Activated CD8-positive, alpha-beta T cell treated with anti-CD3 and anti-CD28 coated beads for 36 hours (primary cell): ENCODE measurements around the gene KIF4B. TPM values are rescaled to one million over a fixed set of nuclear protein-coding genes. Genes with fewer than 3 reads are reported as not detected.
A peak's percentile ranks its signal among the peaks of the same experiment; 100 is the strongest.

Source experiments
- ATAC-seq: fragments of 200-7000 bp; cut with Tn5 transposase; one replicate; pipeline ENCODE4 v1.10.0; 2021; ENCODE audit warnings: mild to moderate bottlenecking, moderate library complexity
- CTCF ChIA-PET: fragments of 350-600 bp; sonication (Branson Sonifier 250); formaldehyde crosslinking; loops from one replicate; lab custom pipeline; 2021; ENCODE audit warnings: antibody characterized with exemption; lab: Charles Lee
- POLR2A ChIA-PET: fragments of 350-600 bp; sonication (Branson Sonifier 250); formaldehyde crosslinking; loops from one replicate; lab custom pipeline; 2021; ENCODE audit warnings: antibody characterized with exemption; lab: Charles Lee
- DNase-seq: peaks from one replicate; pipeline ENCODE4 v3.0.0-alpha.2; 2020
- H3K27ac Mint-ChIP-seq: one replicate; pipeline ENCODE4 v1.8.0; 2021; ENCODE audit warnings: mild to moderate bottlenecking, mixed read lengths
- H3K27me3 Mint-ChIP-seq: one replicate; pipeline ENCODE4 v1.8.0; 2021; ENCODE audit warnings: mixed read lengths
- H3K36me3 Mint-ChIP-seq: one replicate; pipeline ENCODE4 v1.8.0; 2021; ENCODE audit warnings: low read depth, mixed read lengths
- H3K4me1 Mint-ChIP-seq: one replicate; pipeline ENCODE4 v1.8.0; 2021; ENCODE audit warnings: low read depth, mixed read lengths
- H3K4me3 Mint-ChIP-seq: one replicate; pipeline ENCODE4 v1.8.0; 2021; ENCODE audit warnings: mild to moderate bottlenecking, moderate library complexity, mixed read lengths
- H3K9me3 Mint-ChIP-seq: one replicate; pipeline ENCODE4 v1.8.0; 2021; ENCODE audit warnings: mixed read lengths
- intact Hi-C: fragments of 100-400 bp; cut with micrococcal nuclease; formaldehyde crosslinking; loops from one replicate; pipeline ENCODE4 v1.10.0; 2022
- total RNA-seq, 2 experiments: library from RNA; stranded (reverse); gene quantifications; one replicate each; pipeline ENCODE4 v1.2.3, GENCODE V29; 2021
- TF ChIP-seq, protein P1 (sequence below): fragments of 200-600 bp; IDR thresholded peaks from one replicate; pipeline ENCODE4 v1.8.0; 2022; ENCODE audit warnings: antibody characterized with exemption, mild to moderate bottlenecking

KIF4B gene
- total RNA-seq, 2 experiments from 2014 or later = 0.11 TPM; not detected in 1

DNA sequence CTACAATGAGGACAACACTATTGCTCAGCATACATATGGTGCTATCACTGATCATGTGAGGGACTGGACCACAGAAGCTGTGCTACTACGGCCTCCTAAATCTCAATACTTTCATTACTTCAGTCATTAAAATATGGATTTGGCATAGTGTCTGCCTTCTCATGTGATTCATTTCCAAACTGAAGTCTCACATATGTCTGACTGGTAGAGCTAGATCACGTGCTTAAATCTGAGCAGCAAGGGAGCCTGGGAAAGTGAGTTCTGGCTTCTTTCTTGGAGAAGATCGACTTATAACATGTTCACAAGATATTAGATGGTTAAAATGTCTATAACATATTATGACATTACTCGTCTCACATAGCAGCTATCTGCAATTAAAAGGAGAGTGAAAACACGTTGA is 8.3 kb downstream of the KIF4B start:
- Mint-ChIP-seq H3K27me3 (peaks cover 16% of the 10 kb centered on the region), H3K36me3 (no peaks in the 10 kb centered on the region), H3K4me1 (no peaks in the 10 kb centered on the region), H3K4me3 (no peak overlapping the region), H3K9me3 (no peaks in the 10 kb centered on the region), H3K27ac (no peak overlapping the region)
- ChIA-PET POLR2A (no interaction called here), CTCF (no interaction called here)
- DNase-seq = no peak
- TF ChIP-seq, protein P1, sequence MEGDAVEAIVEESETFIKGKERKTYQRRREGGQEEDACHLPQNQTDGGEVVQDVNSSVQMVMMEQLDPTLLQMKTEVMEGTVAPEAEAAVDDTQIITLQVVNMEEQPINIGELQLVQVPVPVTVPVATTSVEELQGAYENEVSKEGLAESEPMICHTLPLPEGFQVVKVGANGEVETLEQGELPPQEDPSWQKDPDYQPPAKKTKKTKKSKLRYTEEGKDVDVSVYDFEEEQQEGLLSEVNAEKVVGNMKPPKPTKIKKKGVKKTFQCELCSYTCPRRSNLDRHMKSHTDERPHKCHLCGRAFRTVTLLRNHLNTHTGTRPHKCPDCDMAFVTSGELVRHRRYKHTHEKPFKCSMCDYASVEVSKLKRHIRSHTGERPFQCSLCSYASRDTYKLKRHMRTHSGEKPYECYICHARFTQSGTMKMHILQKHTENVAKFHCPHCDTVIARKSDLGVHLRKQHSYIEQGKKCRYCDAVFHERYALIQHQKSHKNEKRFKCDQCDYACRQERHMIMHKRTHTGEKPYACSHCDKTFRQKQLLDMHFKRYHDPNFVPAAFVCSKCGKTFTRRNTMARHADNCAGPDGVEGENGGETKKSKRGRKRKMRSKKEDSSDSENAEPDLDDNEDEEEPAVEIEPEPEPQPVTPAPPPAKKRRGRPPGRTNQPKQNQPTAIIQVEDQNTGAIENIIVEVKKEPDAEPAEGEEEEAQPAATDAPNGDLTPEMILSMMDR = no peak
- ATAC-seq = no peak
- intact Hi-C loops = no loop called here

GRCh38 chr5:155023320-155023719 is 9.8 kb downstream of the KIF4B start:
- POLR2A ChIA-PET = no interaction called here
- no peak overlapping the region for H3K4me3 Mint-ChIP-seq
- TF ChIP-seq, protein P1 = no peak
- CTCF ChIA-PET = no interaction called here
- intact Hi-C loops = no loop called here
- H3K4me1 Mint-ChIP-seq = no peaks in the 10 kb centered on the region
- no peaks in the 10 kb centered on the region for H3K36me3 Mint-ChIP-seq
- H3K27me3 Mint-ChIP-seq = peaks cover 16% of the 10 kb centered on the region
- DNase-seq (no peak), ATAC-seq (no peak)
- peaks cover 3% of the 10 kb centered on the region for H3K9me3 Mint-ChIP-seq
- no peak overlapping the region for H3K27ac Mint-ChIP-seq

DNA sequence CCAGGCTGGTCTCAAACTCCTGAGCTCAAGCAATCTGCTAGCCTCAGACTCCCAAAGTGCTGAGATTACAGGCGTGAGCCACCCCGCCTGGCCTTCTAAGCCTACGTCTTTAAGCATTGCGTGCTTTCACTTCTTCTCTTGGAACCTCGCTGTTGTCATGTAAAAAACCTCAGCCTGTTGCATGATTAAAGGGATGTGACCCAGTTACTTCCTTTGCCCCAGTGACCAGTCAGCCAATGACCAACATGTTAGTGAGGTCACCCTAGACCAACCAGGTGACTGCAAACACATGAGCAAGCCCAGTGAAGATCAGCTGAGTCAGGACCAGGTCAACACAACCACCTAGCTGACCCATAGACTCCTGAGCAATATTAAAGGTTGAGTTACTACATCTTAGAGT is 10.5 kb downstream of the KIF4B start:
- Mint-ChIP-seq H3K36me3 (no peaks in the 10 kb centered on the region), H3K27ac (no peak overlapping the region), H3K9me3 (peaks cover 9% of the 10 kb centered on the region), H3K4me3 (no peak overlapping the region), H3K27me3 (peaks cover 14% of the 10 kb centered on the region), H3K4me1 (no peaks in the 10 kb centered on the region)
- ATAC-seq (no peak), DNase-seq (no peak)
- TF ChIP-seq, protein P1 = no peak
- ChIA-PET POLR2A (no interaction called here), CTCF (no interaction called here)
- intact Hi-C loops = no loop called here

DNA sequence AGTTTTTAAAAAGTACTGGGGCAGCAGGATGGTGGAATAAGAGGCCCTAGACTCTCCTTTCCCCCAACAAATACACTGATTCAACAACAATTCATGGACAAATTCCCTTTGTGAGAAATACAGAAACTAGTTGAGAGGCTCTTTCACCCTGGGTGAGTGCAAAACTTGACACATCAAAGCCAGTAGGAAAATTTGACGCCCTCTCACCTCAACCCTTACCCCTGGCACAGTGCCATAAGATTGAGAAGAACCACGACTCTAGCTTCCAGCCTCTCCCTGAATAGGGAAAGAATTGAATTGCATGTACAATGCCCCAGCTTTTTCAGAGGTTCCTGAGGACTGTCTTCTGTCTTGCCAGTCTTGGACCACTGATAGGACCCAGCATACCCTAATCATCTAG is 12.3 kb downstream of the KIF4B start:
- TF ChIP-seq, protein P1 = no peak
- Mint-ChIP-seq H3K36me3 (no peaks in the 10 kb centered on the region), H3K4me1 (no peaks in the 10 kb centered on the region), H3K9me3 (peaks cover 10% of the 10 kb centered on the region), H3K27me3 (peaks cover 11% of the 10 kb centered on the region), H3K27ac (no peak overlapping the region), H3K4me3 (no peak overlapping the region)
- DNase-seq (peak; percentile 3), ATAC-seq (no peak)
- intact Hi-C loops = no loop called here
- CTCF ChIA-PET = no interaction called here
- POLR2A ChIA-PET = no interaction called here

DNA sequence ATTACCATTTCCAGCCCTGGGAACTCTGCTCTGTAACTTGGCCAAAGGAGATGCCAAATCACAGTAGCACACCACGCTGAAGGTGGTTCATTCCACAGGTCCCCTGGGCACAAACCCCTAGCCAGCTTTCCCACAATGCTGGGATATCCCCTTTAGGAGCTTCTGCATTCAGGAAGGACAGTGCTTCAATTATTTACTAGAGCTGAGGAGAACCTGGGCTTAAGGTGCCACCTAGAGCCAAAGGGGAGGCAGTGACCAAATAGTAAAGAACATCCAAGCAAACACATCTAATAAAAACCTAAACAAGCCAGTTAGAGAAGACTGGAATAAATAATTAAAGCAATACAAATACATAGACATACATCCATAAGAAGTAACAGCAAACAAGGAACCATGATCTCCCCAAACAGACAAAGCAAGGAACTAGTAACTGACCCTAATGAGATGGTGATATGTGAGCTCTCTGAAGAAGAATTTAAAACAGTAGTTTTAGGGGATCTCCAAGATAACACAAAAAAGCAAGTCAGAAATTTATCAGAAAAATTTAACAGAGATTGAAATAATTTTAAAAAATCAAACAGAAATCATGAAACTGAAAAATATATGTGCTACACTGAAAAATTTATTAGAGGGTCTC is 14.6 kb downstream of the KIF4B start:
- TF ChIP-seq, protein P1 = no peak
- Mint-ChIP-seq H3K27me3 (peaks cover 8% of the 10 kb centered on the region), H3K36me3 (no peaks in the 10 kb centered on the region), H3K4me1 (no peaks in the 10 kb centered on the region), H3K4me3 (no peak overlapping the region), H3K9me3 (peaks cover 10% of the 10 kb centered on the region), H3K27ac (no peak overlapping the region)
- POLR2A ChIA-PET = interaction anchor here (0.8 kb wide), 1 partner anchor 1019 kb away, joined by 3 read pairs; no protein-coding TSS in a partner anchor
- no peak for ATAC-seq
- CTCF ChIA-PET = interaction anchor here (1.5 to 2.0 kb wide), 4 partner anchors 12 to 83 kb away, joined by 4 to 6 read pairs (median 4); no protein-coding TSS in a partner anchor
- intact Hi-C loops = no loop called here
- DNase-seq = no peak
